GM19035 (cell line): ENCODE results near the gene IPCEF1.
"Not testable (repeated sequence)": the region's sequence is repeated elsewhere in the genome, so short reads cannot be mapped to it uniquely, and the experiment has no call there.

Source experiments
- ATAC-seq: cut with Tn5 transposase; IDR thresholded peaks from one replicate; pipeline ENCODE4 v1.9.1; 2021; ENCODE audit not compliant: unreplicated experiment

Gene IPCEF1

DNA sequence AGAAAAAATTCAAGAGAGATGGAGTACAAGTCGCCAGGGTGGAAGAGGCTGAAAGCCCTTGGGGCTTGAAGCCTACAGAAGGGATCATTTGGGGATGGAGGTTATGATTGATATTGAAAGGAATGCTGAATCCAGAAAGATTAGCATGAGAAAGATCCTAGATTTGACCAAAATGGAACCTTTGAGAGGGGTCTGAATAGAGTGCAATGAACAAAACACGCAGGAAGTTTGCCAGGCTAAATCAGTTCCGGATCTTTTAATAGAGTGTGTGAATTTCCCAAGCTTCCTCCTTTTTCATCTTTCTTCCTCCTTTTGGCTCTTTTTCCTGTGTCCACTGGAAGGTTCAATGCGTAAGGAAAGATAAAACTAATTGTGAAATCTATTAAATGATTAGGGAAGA is 15.3 kb downstream of the IPCEF1 start:
- no peak for ATAC-seq

DNA sequence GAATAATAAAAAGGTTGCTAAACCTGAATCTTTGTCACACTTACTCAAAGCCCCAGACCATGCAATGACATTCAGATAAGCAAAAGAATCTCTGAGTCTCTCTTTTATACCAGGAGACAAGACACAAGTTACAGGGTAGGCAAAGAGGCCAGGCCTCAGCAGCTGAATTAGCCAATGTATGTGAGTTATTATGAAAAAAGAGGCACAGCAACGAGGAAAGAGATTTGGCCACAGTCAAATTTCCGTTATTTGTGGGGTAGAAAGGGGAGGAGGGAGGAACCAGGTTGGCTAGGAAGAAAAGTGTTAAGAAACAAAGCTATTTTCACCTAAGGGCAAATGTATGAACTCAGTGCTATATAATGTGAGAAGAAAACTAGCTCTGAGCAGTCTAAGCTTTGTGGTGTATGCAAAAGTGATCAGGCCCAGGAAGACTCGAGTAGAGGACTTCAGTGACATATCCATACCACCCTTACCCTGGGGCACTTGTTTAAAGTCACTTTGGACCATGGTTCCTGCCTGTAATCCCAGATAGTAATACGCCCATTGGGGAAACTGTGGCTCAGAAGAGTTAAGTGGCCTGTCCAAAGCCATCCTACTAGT is 19.1 kb downstream of the IPCEF1 start:
- no peak for ATAC-seq

DNA sequence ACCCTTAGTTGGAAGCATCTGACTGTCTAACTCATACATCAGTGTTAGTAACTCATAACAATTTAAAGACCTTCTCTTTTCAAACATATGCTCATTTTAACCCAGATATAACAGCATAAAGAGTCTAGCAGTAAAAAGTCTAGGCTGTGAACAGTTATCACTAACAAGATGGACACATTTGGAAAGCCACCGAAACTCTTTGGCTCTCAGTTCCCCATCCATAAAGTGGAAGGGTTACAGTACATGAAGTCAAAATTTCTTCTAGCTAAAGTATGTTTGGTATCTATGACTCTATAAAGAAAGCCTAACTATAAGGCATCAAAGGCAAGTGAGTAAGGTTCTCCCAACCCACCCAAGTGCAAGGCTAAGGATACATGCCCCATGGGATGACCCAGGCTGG is 22.5 kb downstream of the IPCEF1 start:
- not testable (repeated sequence) for ATAC-seq

DNA sequence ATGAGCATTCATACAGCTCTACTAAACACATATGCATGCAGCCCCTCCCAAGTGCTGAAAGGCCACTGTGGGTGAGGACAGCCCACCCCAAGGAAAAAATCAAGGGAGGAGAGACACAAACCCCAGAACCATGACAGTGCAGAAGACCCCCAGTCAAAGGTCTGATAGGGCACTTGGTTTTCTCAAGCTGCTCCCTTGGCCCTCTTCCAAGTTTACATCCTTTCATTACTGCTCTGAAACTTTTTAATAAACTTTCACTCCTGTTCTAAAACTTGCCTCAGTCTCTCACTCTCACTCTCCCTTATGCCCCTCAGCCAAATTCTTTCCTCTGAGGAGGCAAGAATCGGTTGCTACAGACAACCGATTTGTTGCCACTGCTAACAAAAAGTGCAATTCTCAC is 24.9 kb downstream of the IPCEF1 start:
- ATAC-seq, result no peak

DNA sequence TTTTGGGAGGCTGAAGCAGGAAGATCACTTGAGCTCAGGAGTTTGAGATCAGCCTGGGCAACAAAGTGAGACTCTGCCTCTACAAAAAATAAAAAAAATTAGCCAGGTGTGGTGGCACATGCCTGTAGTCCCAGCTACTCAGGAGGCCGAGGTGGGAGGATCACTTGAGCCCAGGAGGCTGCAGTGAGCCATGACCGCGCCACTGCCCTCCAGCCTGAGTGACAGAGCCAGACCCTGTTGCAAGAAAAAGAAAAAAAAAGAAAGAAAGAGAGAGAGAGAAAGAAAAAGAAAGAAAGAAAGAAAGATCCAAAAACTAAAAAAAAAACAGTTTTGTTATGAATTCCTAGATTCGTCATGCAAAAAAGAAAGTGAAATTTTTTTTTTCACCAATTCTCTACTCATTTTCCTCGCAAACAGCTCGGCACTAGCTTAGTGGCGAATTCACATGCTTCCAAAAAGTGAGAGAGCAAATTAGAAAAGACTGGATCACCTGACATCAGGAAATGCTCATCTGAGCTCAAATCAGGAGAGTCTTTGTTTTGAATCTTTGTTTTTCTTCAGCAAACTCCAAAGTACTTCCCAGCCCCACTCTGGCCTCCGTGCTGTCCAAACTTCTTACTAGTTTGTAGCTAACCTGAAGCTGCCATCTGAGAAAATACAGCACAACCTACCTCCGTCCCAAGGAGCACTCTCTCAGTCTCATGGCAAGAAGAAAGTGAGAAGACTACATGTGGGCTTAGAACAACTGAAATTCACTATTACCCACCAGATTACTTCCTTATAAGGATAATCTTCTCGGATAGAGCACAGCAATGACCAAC is 27.0 kb downstream of the IPCEF1 start:
- no peak for ATAC-seq

DNA sequence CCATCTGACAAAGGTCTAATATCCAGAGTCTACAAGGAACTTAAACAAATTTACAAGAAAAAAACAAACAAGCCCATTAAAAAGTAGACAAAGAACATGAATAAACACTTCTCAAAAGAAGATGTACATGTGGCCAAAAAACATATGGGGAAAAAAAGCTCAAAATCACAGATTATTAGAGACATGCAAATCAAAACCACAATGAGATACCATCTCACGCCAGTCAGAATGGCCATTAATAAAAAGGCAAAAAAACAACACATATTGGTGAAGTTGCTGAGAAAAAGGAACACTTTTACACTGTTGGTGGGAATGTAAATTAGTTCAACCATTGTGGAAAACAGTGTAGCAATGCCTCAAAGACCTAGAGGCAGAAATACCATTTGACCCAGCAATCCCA is 29.3 kb downstream of the IPCEF1 start:
- not testable (repeated sequence) for ATAC-seq

DNA sequence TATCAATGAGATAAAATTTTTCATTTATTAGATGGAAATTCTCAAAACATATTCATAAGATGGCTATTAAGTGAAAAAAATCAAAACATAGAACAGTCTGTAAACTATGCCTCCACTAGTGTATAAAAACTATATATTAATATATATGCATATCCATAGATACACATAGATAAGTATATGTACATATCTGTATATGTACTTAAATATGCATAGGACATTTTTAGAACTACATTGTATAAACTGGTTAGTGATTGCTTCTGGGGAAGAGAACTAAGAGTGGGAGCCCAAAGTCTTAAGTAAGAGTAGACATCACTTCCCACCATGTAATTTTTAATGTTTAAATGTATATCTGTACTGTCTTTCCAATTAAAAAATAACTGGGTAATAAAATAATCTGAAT is 31.5 kb downstream of the IPCEF1 start:
- no peak for ATAC-seq

DNA sequence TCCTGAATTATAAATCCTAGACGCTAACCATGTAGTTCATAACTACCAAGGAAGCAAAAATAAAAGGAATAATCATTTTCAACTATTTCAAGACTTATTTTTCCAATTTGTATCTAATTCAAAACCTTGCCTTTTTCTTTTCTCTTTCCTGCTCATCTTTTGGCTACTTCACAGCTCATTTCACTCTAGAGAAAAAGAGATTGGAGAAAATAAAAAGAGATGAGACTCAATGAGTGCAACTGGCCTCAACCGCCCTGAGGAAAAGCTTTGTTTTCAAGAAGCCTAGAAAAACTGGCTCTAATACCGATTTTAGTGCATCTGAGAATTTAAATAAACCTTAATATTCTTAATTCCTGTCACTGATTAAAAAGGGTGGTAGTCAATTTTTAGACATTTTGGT is 36.4 kb downstream of the IPCEF1 start:
- no peak for ATAC-seq

DNA sequence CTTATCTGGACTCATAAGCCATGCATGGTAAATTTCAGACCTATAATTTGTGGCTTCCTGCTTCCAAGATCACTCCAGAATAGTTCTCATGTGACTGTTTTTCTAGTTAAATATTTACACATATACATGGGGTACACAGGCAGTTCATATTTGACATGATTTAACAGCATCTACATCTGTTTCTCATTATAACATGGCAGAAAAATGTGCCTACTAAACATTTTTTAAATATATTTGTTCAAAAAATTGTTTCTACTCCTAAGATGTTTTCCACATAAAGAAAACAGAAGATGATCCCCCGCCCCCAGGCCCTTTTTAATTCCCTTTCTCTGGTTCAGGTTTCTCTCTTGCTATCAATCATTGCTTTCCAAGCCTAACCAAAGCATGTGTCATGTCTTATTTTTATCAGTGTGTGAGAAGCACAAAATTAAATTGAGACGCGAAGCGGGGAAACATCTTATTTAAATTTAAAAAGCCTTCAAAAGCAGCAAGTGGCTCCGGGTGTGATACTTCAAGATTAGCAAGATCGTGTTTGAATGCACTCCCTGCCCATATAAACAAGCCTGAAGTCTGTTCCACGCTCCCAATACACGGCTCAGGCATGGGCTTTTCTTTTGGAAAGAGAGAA is 37.3 kb downstream of the IPCEF1 start:
- ATAC-seq, result no peak

DNA sequence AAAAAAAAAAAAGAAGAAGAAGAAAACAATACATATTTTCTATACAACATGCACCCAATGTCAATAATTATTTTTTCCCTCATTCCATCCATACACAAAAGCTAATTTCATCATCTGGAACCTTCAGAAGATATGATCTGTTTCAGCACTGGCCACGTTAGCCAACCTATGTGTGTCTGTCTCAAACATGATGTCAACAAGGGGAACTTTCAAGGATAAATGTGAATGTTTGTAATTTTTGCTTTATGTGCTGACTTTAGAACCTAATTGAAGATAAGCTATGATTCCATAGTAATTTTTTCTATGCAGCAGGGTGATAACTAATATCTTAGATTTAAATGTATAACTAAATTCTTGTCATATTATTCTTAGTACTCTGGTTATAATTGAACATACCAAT is 37.9 kb downstream of the IPCEF1 start:
- no peak for ATAC-seq

DNA sequence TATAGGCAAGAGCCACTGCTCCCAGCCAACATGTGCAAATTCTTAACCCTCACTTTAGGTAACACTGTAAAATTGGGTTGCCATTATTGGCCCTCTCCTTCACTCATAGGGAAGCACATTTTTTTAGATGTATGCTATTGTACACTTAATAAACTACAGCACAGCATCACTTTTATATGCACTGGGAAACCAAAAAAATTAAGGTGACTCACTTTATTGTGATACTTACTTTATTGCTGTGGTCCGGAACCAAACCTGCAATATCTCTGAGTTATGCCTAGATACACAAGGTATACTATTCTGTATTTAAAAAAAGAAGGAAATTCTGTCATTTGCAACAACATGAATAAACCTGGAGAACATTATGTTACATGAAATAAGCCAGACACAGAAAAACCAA is 40.5 kb downstream of the IPCEF1 start:
- ATAC-seq, result no peak

DNA sequence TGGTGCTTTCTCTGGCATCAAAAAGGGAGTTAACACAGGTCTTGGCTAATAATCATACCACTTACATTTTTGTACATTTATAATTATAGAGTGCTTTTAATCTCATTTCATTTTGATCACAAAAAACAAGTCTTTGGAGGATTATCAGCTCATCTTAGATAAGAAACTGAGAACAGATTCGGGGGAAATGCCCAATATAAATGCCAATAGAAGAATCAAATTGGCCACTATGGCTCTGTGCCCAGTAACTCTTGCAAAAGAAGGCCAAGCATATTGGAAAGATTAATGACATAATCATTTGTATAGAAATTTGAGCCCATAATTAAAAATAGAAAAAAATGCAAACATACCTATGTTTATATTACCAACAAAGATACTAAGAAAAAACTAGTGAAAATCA is 42.5 kb downstream of the IPCEF1 start:
- no peak for ATAC-seq

DNA sequence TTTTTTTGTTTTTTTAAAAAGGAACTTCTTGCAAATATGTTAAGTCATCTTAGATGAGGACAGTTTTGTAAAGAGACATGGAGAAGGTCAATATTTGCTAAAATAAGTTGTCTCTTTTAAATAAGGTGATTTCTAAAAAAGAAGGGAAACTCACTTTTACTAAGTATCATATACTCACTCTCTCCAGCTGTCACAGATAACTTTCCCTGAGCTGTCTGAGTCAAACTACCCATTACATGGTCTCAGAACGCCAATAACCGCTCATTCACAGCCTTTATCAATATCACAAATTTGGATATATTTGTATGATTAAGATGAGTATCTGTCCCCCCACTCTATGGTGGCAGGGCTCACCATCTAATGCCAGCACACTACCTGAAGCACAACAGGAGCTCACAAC is 47.6 kb downstream of the IPCEF1 start:
- no peak for ATAC-seq

DNA sequence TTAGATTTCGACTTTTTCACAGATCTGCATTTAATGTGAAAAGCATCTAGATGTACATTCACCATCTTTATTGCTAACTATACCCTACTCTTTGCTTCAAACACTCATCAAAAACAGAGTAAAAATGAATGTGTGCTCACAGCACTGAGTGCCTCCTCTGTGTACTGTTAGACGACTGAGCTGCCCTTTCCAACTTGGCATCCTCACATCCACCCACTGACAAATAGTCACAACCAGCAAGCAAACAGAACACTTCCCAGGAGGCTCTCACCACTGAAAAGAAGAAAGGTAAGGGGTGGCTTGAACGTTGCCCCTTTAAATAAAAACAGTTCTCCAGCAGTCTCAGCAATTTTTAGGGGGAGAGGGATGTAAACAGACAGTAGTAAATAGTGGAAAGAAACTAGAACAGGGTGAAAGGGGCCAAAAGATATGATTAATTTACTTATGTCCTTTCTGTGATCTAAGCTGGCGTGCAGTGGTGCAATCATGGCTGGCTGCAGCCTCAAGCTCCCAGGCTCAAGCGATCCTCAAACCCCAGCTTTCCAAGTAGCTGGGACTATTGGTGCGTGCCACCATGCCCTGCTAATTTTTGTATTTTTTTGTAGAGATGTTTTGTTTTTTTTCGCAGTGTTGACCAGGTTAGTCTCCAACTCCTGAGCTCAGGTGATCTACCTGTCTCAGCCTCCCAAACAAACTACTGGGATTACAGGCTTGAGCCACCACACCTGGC is 48.7 kb downstream of the IPCEF1 start:
- ATAC-seq, result no peak

DNA sequence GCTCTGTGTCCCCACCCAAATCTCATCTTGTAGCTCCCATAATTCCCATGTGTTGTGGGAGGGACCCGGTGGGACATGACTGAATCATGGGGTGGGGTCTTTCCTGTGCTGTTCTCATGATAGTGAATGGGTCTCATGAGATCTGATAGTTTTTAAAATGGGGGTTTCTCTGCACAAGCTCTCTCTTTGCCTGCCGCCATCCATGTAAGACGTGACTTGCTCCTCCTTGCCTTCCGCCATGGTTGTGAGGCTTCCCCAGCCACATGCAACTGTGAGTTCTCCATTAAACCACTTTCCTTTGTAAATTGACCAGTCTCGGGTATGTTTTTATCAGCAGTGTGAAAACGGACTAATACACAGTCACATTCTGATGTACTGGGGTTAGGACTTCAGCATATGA is 49.5 kb downstream of the IPCEF1 start:
- ATAC-seq, result not testable (repeated sequence)

DNA sequence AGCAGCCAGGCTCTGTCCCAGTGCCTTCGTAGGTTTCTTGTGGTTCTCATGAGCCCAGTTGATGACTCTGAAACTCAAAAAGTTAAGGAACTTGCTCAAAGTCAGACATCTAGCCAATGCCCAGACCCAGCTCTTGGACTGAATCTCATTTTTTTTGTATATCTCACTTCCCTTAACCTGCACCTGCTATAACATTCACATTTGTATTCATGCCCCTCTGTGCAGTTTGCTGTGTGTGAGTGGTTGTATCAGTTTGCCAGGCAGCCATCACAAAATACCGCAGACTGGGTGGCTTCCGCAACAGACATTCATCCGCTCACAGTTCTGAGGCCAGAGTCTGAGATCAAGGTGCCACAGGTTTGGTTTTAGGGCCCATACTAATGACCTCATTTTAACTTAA is 49.9 kb downstream of the IPCEF1 start:
- ATAC-seq, result peak; percentile 47

DNA sequence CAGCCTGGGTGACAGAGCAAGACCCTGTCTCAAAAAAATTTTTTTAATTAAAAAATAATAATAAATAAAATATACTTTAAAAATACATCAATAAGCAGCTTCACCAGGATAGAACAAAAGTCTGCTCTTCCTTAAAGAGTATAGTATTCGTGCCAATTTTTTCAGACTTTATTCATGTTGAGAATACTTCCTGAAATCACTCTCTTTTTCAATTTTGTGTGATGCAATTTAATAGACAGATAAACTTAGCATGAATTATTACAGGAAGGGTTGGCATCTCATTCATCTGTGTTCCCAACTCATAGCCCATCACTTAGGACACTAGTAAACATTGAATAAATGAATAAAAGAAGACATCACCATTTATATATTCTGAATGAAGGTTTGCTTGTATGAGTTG is 52.4 kb downstream of the IPCEF1 start:
- no peak for ATAC-seq

DNA sequence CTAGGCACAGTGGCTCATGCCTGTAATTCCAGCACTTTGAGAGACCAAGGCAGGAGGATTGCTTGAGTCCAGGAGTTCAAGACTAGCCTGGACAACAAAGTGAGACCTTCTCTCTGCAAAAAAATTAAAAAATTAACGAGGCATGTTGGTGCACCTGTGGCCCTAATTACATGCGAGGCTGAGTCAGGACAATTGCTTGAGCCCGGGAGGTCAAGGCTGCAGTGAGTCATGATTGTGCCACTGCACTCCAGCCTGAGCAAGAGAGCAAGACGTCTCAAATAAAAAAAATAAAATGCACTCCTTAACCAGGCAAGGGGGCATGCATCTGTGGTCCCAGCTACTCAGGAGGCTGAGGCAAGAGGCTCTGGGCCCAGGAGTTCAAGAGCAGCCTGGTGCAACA is 53.0 kb downstream of the IPCEF1 start:
- ATAC-seq, result not testable (repeated sequence)

DNA sequence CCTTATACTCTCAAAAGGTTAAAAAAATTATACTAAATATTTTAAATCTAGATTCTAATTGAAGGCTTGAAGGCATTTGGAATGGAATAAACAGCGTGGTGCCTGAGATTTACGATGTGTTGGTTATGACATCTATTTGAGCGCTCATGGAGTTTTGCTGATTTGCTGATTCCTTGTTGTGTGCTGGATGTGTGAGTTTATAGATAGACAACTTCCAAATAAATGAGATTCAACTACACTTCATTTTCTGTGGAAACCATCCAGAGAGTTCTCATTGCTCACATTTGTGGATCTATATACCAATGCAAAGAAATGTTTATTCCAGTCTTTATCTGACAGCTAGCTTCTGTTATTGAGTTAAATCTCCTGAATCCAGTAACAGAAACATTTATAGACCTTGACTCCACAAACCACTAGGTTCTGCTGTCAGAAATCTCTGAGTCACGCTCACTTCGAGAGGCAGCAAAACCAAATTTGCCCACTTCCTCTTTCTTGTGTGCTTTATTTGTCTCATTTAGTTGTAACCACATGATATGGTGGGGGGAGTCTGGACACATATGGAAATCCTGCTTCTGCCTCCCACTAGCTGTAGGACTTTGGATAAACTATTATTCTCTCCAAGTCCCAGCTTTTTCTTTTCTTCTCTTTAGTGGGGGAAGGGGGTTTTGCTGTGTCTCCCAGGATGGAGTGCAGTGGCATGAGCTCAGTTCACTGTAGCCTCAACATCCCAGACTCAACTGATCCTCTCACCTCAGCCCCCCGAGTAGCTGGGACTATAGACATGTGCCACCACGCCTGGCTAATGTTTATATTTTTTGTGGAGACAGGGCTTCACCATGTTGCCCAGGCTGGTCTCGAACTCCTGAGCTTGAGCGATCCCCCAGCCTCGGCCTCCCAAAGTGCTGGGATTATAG is 54.5 kb downstream of the IPCEF1 start:
- peak; percentile 95 for ATAC-seq

DNA sequence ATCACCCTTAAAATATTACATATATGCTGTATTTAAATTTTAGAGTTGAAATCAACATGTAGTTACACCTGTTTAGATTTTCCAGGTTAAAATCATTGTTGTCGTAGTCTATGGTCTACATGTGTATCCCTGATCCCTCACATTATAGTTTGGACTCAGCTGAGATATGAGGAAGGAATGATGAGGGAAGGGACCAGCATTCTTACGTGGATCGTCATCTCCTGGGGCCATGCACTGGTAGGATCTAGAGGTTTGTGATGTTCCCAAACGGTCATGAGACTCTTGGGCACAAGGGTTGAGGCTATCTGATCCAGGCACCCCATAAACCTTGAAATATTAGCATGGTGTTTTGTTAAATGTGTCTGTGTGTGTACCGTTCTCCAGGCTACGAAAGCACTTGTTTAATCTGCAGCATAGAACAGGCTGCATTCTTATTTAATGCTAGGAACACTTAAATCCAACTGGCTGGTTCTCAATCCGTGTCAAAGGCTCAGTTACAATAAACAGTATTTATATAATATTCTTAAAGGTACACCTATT is 55.4 kb downstream of the IPCEF1 start:
- no peak for ATAC-seq
